Right ventricle myocardium inferior (tissue), 1 donor: ENCODE data around the gene KCNE4. TPM values are rescaled to one million over a fixed set of nuclear protein-coding genes. Genes with fewer than 3 reads are reported as not detected.

Experiments
- ATAC-seq: fragments of 200-7000 bp; cut with Tn5 transposase; one replicate; pipeline ENCODE4 v1.9.1; 2020; ENCODE audit warnings: mild to moderate bottlenecking, moderate library complexity
- DNase-seq: peaks from one replicate; pipeline ENCODE4 v3.0.0; 2021; ENCODE audit errors: missing footprints
- intact Hi-C: fragments of 100-400 bp; cut with DNase I; formaldehyde crosslinking; loops from one replicate; pipeline ENCODE4 v1.11.0; 2022
- total RNA-seq: library from RNA; stranded (reverse); fragmentation: NEBNext Ultra II Directional; extraction: Animal tissue kit (Norgen Biotek cat#: 25700); gene quantifications from one replicate; pipeline ENCODE4 v1.2.1, GENCODE V29; 2021
- donor health status: DM: no; HTN: yes; CAD: no; lungs with severe emphysema.

The KCNE4 gene
- total RNA-seq, 1 donor from 2014 or later = 3.6 TPM

GRCh38 chr2:223054193-223054781 is 2.3 kb downstream of the KCNE4 start:
- intact Hi-C loops = loop anchor here (2.0 kb wide), 1 partner anchor 61 kb away; no protein-coding TSS in a partner anchor
- DNase-seq (peak; percentile 87), ATAC-seq (peak; percentile 81)

DNA sequence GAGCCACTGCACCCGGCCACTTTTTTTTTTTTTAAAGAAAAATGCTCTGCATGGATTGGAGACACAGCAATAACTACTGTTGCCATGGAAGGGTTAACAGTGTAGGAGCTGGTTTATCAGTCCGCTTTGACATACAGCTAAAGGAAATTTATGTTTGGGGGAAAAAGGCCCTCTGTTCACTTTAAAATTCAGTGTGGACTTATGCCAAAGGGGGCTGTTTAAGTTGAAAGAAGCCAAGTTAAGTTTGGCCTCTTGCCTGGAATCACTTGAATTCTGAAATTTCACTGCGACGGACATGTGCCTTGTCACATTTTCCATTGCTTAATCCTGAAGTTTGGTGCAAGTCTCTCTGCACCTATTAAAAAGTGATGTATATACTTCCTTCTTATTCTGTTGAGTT is 3.1 kb downstream of the KCNE4 start:
- ATAC-seq (no peak), DNase-seq (no peak)
- intact Hi-C loops = loop anchor here (2.0 to 5.0 kb wide), 2 partner anchors 37 to 62 kb away; no protein-coding TSS in a partner anchor

- intact Hi-C loops = loop anchor here (2.0 to 5.0 kb wide), 2 partner anchors 36 to 63 kb away; no protein-coding TSS in a partner anchor
- no peak for DNase-seq
- ATAC-seq = no peak
These were observed 3.8 kb downstream of the KCNE4 start for GRCh38 chr2:223055836-223056235.

- DNase-seq (no peak), ATAC-seq (peak; percentile 3)
- intact Hi-C loops = loop anchor here (5.0 kb wide), 1 partner anchor 35 kb away; no protein-coding TSS in a partner anchor
These were observed 4.9 kb downstream of the KCNE4 start for GRCh38 chr2:223056701-223057418.

- ATAC-seq = peak; percentile 22
- no peak for DNase-seq
- intact Hi-C loops = loop anchor here (5.0 kb wide), 1 partner anchor 35 kb away; no protein-coding TSS in a partner anchor
These were observed 5.6 kb downstream of the KCNE4 start for GRCh38 chr2:223057569-223057968.

DNA sequence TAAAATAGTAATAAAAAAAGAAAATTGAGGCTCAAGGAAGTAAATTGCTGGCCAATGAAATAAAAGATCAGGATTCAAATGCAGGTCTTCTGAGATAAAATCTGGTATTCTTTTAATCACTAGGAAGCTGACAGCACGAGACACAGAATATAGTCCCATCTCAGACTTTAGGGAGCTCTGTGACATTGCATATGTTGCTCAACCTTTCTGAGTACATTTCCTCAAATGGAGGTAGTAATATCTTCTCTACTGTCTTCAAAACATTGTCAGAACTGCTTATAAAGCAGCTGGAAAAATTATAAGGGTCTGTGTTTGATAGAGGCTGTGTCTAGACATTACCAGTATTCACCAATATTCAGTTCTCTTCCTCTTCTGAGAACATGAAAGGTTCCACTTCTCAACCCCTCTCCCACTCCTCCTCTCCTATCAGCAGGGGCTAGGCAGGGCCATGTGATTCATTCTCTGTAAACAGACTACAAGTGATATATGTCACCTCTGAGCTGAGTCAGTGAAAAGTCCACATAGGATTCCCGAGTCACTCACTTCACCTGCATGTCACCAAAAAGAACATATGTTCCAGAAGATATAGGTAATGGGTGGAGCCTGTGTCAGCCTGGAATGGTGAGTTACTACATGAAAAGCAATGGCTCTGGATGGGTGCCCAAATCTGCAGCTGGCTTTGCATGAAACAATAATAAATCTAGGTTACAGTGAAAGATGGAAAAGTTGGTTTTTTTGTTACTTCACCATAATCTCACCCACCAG is 7.1 kb downstream of the KCNE4 start:
- intact Hi-C loops = loop anchor here (5.0 kb wide), 1 partner anchor 33 kb away; no protein-coding TSS in a partner anchor

DNA sequence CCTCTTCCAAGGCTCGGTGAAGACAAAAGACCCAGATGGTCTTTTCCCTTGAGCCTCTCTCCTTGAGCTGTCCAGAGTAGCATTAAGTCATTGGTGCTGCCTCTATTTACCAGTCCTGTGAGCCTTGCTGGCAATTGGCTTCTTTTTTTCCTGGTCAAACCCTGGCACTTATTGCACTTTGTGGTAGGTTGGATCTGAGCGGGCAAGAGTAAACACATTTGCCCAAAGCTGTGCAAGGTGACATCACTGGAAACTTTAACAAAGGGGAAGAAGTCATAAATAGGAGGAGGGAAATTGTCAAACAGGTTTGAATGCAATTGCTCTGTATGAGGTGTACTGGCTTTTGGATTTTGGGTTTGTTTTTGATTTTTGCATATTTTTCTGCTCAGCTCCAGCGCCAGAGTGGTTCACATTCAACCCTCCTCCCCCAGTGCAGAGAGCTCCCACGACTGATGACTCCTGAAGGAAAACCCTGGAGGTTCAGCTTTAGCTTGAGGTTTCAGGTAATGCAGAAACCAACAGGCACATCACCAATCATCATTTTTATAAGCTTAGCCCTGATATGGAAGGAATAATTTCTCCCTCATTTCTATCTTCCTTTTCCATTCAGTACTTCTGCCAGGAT is 8.3 kb downstream of the KCNE4 start:
- intact Hi-C loops = no loop called here
- no peak for DNase-seq
- ATAC-seq = no peak

More for the DNA sequence above, 7.1 kb downstream of the KCNE4 start:
- ATAC-seq (no peak), DNase-seq (no peak)

GRCh38 chr2:223062396-223062795 is 10.4 kb downstream of the KCNE4 start:
- ATAC-seq = no peak
- no peak for DNase-seq
- intact Hi-C loops = no loop called here

- intact Hi-C loops = no loop called here
- ATAC-seq (no peak), DNase-seq (no peak)
These were observed 13.1 kb downstream of the KCNE4 start for GRCh38 chr2:223065107-223065506.

DNA sequence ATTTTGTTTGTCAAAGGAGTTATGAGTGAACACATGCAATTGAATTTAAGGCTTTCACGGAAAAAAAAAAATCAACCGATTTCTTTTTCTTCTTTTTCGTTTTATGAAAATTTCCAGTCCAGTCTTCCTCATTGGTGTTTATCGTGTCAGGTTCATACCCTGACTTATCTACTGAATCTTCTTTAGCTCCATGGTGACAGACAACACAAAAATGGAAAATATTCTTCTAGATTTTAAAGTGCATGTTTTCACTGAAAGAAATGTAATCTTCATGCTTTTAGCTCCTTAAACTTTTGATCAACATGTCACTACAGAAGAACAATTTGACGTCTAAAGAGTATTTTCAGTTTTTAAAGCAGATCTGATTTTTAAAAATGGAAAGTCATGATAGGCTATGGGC is 14.7 kb downstream of the KCNE4 start:
- no peak for ATAC-seq
- intact Hi-C loops = no loop called here
- DNase-seq = no peak

- ATAC-seq (no peak), DNase-seq (no peak)
- intact Hi-C loops = no loop called here
These were observed 16.1 kb downstream of the KCNE4 start for GRCh38 chr2:223068071-223068470.

DNA sequence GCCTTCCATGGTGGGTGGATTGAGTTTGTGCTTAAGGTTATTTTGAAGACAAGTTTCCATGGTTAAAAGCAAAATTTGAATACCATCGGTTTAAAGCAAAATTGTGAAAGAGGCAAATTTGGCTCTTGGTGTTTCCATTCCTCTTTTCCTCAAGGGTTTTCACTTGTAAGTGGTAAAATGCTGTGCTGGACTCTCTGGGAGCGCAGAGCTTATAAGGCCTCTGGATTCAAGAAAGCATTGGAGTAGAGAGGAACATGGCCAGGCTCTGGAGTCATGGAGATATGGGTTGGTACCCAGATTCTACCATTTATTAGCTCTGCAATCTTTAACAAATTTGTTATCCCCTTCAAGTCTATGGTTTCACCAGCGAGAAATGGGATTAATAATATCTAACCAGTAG is 17.5 kb downstream of the KCNE4 start:
- DNase-seq = no peak
- ATAC-seq = no peak
- intact Hi-C loops = no loop called here

- ATAC-seq = no peak
- intact Hi-C loops = no loop called here
- no peak for DNase-seq
These were observed 18.0 kb downstream of the KCNE4 start for GRCh38 chr2:223069988-223070387.

DNA sequence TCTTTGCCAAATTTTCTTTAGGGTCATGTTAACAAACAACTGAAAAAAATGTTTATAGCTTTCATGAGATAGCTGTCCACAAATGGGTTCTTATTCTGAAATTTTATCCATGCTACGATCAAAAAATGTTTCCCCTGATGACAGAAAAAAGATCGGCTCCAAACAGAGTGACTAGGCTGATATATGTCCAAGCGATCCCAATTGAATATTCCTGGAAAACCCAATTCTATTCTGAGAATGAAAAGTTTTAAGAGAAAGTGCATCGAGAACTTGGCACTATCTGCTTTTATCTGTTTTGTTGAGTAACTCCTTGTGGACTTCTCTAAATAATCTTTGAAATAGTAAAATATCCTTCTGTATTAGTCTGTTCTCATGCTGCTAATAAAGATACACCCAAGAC is 19.1 kb downstream of the KCNE4 start:
- intact Hi-C loops = no loop called here
- ATAC-seq (no peak), DNase-seq (no peak)

- DNase-seq (no peak), ATAC-seq (no peak)
- intact Hi-C loops = no loop called here
These were observed 20.8 kb downstream of the KCNE4 start for GRCh38 chr2:223072826-223073225.

GRCh38 chr2:223075301-223076270 is 23.6 kb downstream of the KCNE4 start:
- no peak for DNase-seq
- intact Hi-C loops = no loop called here
- no peak for ATAC-seq

DNA sequence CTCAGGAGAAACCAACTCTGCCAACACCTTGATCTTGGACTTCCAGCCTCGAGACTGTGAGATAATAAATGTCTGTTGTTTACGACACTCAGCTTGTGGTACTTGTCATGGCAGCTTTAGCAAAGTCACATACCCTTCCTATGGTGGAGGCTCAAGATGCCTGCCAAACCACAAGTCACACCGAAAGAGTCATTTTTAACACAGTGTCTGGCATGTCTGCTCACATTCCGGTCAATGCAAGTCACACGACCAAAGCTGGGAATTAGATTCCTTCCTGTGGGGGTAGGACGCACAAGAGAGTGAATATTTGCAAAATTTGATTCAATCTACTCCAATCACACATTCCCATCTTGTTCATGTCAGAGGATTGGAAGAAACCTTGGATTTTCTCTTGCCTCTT is 24.6 kb downstream of the KCNE4 start:
- ATAC-seq = no peak
- intact Hi-C loops = no loop called here
- no peak for DNase-seq

GRCh38 chr2:223078482-223078881 is 26.5 kb downstream of the KCNE4 start:
- no peak for ATAC-seq
- DNase-seq = no peak
- intact Hi-C loops = no loop called here
